HCT116 (cell line): ENCODE results near the gene OR9Q1. TPM values are rescaled to one million over a fixed set of nuclear protein-coding genes. Genes with fewer than 3 reads are reported as not detected.

ENCODE experiments used
- ATAC-seq: fragments of 200-7000 bp; cut with Tn5 transposase; 2 replicates; pipeline ENCODE4 v1.9.1; 2020; ENCODE audit warnings: mild to moderate bottlenecking, moderate library complexity
- BruUV-seq: library from RNA; stranded (reverse); fragments of 400-500 nt; replicated peaks from 2 replicates; lab custom pipeline; 2021; lab: Mats Ljungman, UMichigan
- CTCF ChIA-PET: fragments of 300-600 bp; sonication (Branson Sonifier 250); formaldehyde crosslinking; loops from one replicate; lab custom pipeline; 2021; ENCODE audit warnings: antibody characterized with exemption; lab: Charles Lee
- POLR2A ChIA-PET: fragments of 300-600, 350-600 bp; sonication (Branson Sonifier 250); formaldehyde crosslinking; loops from one replicate; lab custom pipeline; 2021; ENCODE audit warnings: antibody characterized with exemption; lab: Charles Lee
- RAD21 ChIA-PET, 2 experiments: fragments of 300-600 bp; sonication (Branson Sonifier 250); formaldehyde crosslinking; loops; one replicate each; lab custom pipeline; 2023; ENCODE audit warnings: low total read pairs in 2 of 2; ENCODE audit not compliant: uncharacterized antibody in 2 of 2, unreplicated experiment in 2 of 2, low non-redundant PET in 1 of 2; lab: Charles Lee
- DNase-seq: peaks from one replicate; pipeline ENCODE4 v3.0.0-alpha.2; 2010; ENCODE audit warnings: low read depth, low spot score
- H2AFZ ChIP-seq: fragments of 200-600 bp; shearing (Covaris generic), sonication (generic); 2 replicates; pipeline ENCODE4 v1.6.1; 2017; ENCODE audit warnings: low read depth, mixed run types, mixed read lengths, antibody characterized with exemption, low read length; ENCODE audit not compliant: poor library complexity, severe bottlenecking
- H3K27ac ChIP-seq: 2 replicates; pipeline ENCODE4 v1.5.1; 2012; ENCODE audit warnings: low read depth, low read length
- H3K27me3 ChIP-seq: fragments of 200-600 bp; sonication (generic); 2 replicates; pipeline ENCODE4 v1.6.1; 2016; ENCODE audit warnings: mixed run types, low read length, mixed read lengths; ENCODE audit not compliant: insufficient read depth
- H3K36me3 ChIP-seq, 2 experiments: fragments of 200-500 bp in 1 of 2; fragments of 200-600 bp in 1 of 2; sonication (Bioruptor generic) in 1 of 2; sonication (generic) in 1 of 2; 2 replicates each; pipeline versions ENCODE4 v1.5.1 to v1.6.1; 2014 to 2016; ENCODE audit warnings: low read length in 2 of 2, inconsistent platforms in 1 of 2, mixed read lengths in 1 of 2, mixed run types in 1 of 2; ENCODE audit not compliant: insufficient read depth in 2 of 2, control insufficient read depth in 1 of 2
- H3K4me1 ChIP-seq, 2 experiments: fragments of 200-600 bp in 1 of 2; sonication (generic) in 1 of 2; 2 replicates each; pipeline versions ENCODE4 v1.5.1 to v1.6.1; 2012 to 2017; ENCODE audit warnings: low read length in 2 of 2, inconsistent platforms in 1 of 2, mild to moderate bottlenecking in 1 of 2, mixed read lengths in 1 of 2, mixed run types in 1 of 2, moderate library complexity in 1 of 2; ENCODE audit not compliant: insufficient read depth in 2 of 2, control insufficient read depth in 1 of 2
- H3K4me2 ChIP-seq: fragments of 200-600 bp; sonication (generic); 2 replicates; pipeline ENCODE4 v1.6.1; 2017; ENCODE audit warnings: mixed run types, low read length, mixed read lengths
- H3K4me3 ChIP-seq, 2 experiments: fragments of 200-600 bp in 1 of 2; sonication (generic) in 1 of 2; replicated peaks in 1 of 2; 2 replicates each; pipeline ENCODE4 v1.5.1; 2011 to 2016; ENCODE audit warnings: low read length in 2 of 2, control low read depth in 1 of 2, low read depth in 1 of 2, mild to moderate bottlenecking in 1 of 2, mixed read lengths in 1 of 2, mixed run types in 1 of 2
- H3K79me2 ChIP-seq: fragments of 200-600 bp; sonication (generic); 2 replicates; pipeline ENCODE4 v1.6.1; 2017; ENCODE audit warnings: mild to moderate bottlenecking, mixed run types, low read length, moderate library complexity, mixed read lengths; ENCODE audit not compliant: insufficient read depth
- H3K9ac ChIP-seq: fragments of 200-600 bp; sonication (generic); 2 replicates; pipeline ENCODE4 v1.6.1; 2016; ENCODE audit warnings: low read length, mixed read lengths
- H3K9me2 ChIP-seq: fragments of 200-600 bp; sonication (generic), shearing (Covaris generic); 2 replicates; pipeline ENCODE4 v1.6.1; 2017; ENCODE audit warnings: mixed run types, mild to moderate bottlenecking, moderate library complexity; ENCODE audit not compliant: insufficient read depth
- H3K9me3 ChIP-seq, 2 experiments: fragments of 200-500 bp in 1 of 2; fragments of 200-600 bp in 1 of 2; sonication (Bioruptor generic) in 1 of 2; sonication (generic) in 1 of 2; 2 replicates each; pipeline ENCODE4 v1.6.1; 2014 to 2017; ENCODE audit warnings: low read length in 2 of 2, mixed read lengths in 2 of 2, inconsistent platforms in 1 of 2, low read depth in 1 of 2, mild to moderate bottlenecking in 1 of 2, mixed run types in 1 of 2, moderate library complexity in 1 of 2; ENCODE audit not compliant: control insufficient read depth in 1 of 2, insufficient read depth in 1 of 2
- H4K20me1 ChIP-seq: fragments of 200-600 bp; sonication (generic), shearing (Covaris generic); 2 replicates; pipeline ENCODE4 v1.6.1; 2017; ENCODE audit warnings: mixed run types, mild to moderate bottlenecking, moderate library complexity; ENCODE audit not compliant: insufficient read depth
- CEBPB ChIP-seq: IDR thresholded peaks from 2 replicates; pipeline ENCODE4 v1.6.1; 2012; ENCODE audit warnings: low read depth
- EGR1 ChIP-seq: IDR thresholded peaks from 2 replicates; pipeline ENCODE4 v1.6.1; 2012; ENCODE audit warnings: low read depth
- FOSL1 ChIP-seq: IDR thresholded peaks from 2 replicates; pipeline ENCODE4 v1.6.1; 2012; ENCODE audit warnings: low read depth
- JUND ChIP-seq: IDR thresholded peaks from 2 replicates; pipeline ENCODE4 v1.6.1; 2012
- POLR2A ChIP-seq: IDR thresholded peaks from 2 replicates; pipeline ENCODE4 v1.7.0; 2011; ENCODE audit warnings: borderline replicate concordance; ENCODE audit not compliant: insufficient read depth, insufficient read length; ENCODE audit errors: extremely low read depth
- POLR2AphosphoS5 ChIP-seq: IDR thresholded peaks from 2 replicates; pipeline ENCODE4 v1.6.1; 2011; ENCODE audit warnings: mild to moderate bottlenecking, low read depth, low read length, moderate library complexity
- RAD21 ChIP-seq: IDR thresholded peaks from 2 replicates; pipeline ENCODE4 v1.6.1; 2012; ENCODE audit warnings: low read depth, mild to moderate bottlenecking
- SP1 ChIP-seq: IDR thresholded peaks from 2 replicates; pipeline ENCODE4 v1.6.1; 2012; ENCODE audit warnings: low read depth
- SRF ChIP-seq: IDR thresholded peaks from 2 replicates; pipeline ENCODE4 v1.6.1; 2012; ENCODE audit warnings: low read depth
- TCF7L2 ChIP-seq: IDR thresholded peaks from 2 replicates; pipeline ENCODE4 v1.7.0; 2011; ENCODE audit warnings: borderline replicate concordance, inconsistent platforms; ENCODE audit not compliant: insufficient read depth, insufficient read length; ENCODE audit errors: extremely low read depth
- ZNF274 ChIP-seq: fragments of 200-500 bp; sonication (Bioruptor generic); IDR thresholded peaks from 2 replicates; pipeline ENCODE4 v1.6.1; 2014; ENCODE audit warnings: mild to moderate bottlenecking, low read depth, low read length, inconsistent platforms
- intact Hi-C: fragments of 100-400 bp; cut with micrococcal nuclease; formaldehyde crosslinking; loops from 2 replicates; pipeline ENCODE4 v1.10.0; 2022
- total RNA-seq: library from RNA; stranded (reverse); gene quantifications from one replicate; pipeline ENCODE4 v1.2.1, GENCODE V29; 2021; ENCODE audit not compliant: unreplicated experiment
- TF ChIP-seq, protein P1 (sequence below): IDR thresholded peaks from 2 replicates; pipeline ENCODE4 v1.6.1; 2011; ENCODE audit warnings: mild to moderate bottlenecking, low read length, moderate library complexity; ENCODE audit not compliant: insufficient replicate concordance; ENCODE audit errors: extremely low read depth
- TF ChIP-seq, protein P2 (sequence below): IDR thresholded peaks from 2 replicates; pipeline ENCODE4 v1.6.1; 2012

The OR9Q1 gene
- total RNA-seq, 1 experiment from 2014 or later, result not detected

DNA sequence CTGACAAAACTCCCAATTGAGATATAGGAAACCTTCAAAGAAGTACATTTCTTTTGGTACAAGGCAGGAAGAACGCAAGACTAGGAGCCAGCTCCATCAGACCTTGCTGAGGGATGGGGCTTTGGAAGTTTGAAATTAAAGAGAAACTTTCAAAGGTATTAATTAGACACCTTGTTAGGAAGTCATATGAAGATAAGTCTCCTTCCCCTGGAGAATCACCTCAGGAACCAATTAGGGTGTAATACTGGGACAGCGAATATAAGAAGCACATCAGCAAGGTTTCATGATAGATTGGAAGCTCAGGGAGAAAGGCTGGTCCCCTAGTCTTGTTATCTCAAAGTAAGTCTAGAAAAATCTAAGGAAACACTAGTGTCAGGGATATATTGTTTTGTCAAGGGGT is 165.1 kb downstream of the OR9Q1 start, which contains the start of gene OR9Q2:
Gene OR9Q2, plus strand, starts transcription at position 301 of the 400 bp plus-strand sequence. CDS start 1,421 bp downstream, outside the sequence.
- BruUV-seq, result no TSS peak
- H3K9me3 ChIP-seq, result no peaks in the 10 kb centered on the region

DNA sequence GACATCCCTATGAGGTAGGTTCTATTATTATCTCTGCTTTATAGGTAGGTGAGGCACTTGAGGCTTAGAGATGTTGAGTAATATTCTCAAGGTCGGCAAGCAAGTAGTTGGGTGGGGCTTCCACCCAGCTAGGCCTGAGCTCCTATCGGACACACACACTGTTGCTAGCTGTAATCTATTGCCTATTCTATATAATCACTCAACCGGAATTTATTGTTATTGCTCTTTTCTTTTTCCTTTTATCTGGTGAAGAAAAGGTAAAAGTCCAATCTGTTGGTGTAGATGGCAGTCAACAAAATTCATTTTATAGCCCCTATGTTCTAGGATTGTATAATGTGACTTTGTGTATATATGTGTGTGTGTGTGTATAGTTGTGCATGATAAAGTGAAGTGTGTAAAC is 168.5 kb downstream of the OR9Q1 start:
- intact Hi-C loops, result no loop called here
- peaks cover 7% of the 10 kb centered on the region; the same call in 1 of the 2 replicates for H3K27me3 ChIP-seq
- no peaks in the 10 kb centered on the region for H3K79me2 ChIP-seq
- no peak overlapping the region for H3K4me3 ChIP-seq
- H3K9me3 ChIP-seq, result no peaks in the 10 kb centered on the region
- H3K4me2 ChIP-seq, result no peak overlapping the region
- no peak overlapping the region for H2AFZ ChIP-seq
- no TSS peak for BruUV-seq
- no peak overlapping the region for H3K9ac ChIP-seq
- CTCF ChIA-PET, result no interaction called here
- RAD21 ChIA-PET, result no interaction called here
- no peaks in the 10 kb centered on the region for H4K20me1 ChIP-seq
- DNase-seq (no peak), ATAC-seq (no peak)
- H3K36me3 ChIP-seq, result no peaks in the 10 kb centered on the region
- POLR2A ChIA-PET, result no interaction called here
- H3K4me1 ChIP-seq, result no peaks in the 10 kb centered on the region
- no peaks in the 10 kb centered on the region for H3K9me2 ChIP-seq
- no peak overlapping the region for H3K27ac ChIP-seq
- TF ChIP-seq, protein P1, sequence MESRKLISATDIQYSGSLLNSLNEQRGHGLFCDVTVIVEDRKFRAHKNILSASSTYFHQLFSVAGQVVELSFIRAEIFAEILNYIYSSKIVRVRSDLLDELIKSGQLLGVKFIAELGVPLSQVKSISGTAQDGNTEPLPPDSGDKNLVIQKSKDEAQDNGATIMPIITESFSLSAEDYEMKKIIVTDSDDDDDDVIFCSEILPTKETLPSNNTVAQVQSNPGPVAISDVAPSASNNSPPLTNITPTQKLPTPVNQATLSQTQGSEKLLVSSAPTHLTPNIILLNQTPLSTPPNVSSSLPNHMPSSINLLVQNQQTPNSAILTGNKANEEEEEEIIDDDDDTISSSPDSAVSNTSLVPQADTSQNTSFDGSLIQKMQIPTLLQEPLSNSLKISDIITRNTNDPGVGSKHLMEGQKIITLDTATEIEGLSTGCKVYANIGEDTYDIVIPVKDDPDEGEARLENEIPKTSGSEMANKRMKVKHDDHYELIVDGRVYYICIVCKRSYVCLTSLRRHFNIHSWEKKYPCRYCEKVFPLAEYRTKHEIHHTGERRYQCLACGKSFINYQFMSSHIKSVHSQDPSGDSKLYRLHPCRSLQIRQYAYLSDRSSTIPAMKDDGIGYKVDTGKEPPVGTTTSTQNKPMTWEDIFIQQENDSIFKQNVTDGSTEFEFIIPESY, result no peak
- TF ChIP-seq FOSL1 (no peak), SRF (no peak), ZNF274 (no peak), POLR2A (no peak), SP1 (no peak), CEBPB (no peak)

More for the DNA sequence above, 165.1 kb downstream of the OR9Q1 start, which contains the start of gene OR9Q2:
- RAD21 ChIA-PET, result no interaction called here
- Histone ChIP-seq H2AFZ (no peak within 1 kb of the TSS), H3K27me3 (peaks cover 7% of the 10 kb centered on the region; the same call in 1 of the 2 replicates), H3K9ac (no peak within 1 kb of the TSS), H4K20me1 (no peaks in the 10 kb centered on the region), H3K4me1 (no peaks in the 10 kb centered on the region), H3K4me2 (no peak within 1 kb of the TSS), H3K27ac (no peak within 1 kb of the TSS), H3K4me3 (no peak within 1 kb of the TSS), H3K9me2 (no peaks in the 10 kb centered on the region), H3K36me3 (no peaks in the 10 kb centered on the region), H3K79me2 (no peaks in the 10 kb centered on the region)
- intact Hi-C loops, result no loop called here
- ATAC-seq (no peak), DNase-seq (no peak)
- POLR2A ChIA-PET, result no interaction called here
- CTCF ChIA-PET, result no interaction called here
- TF ChIP-seq, protein P1, result no peak
- TF ChIP-seq EGR1, result no peak
- no peak for TF ChIP-seq SP1
- TF ChIP-seq, protein P2, sequence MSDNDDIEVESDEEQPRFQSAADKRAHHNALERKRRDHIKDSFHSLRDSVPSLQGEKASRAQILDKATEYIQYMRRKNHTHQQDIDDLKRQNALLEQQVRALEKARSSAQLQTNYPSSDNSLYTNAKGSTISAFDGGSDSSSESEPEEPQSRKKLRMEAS, result no peak
- TF ChIP-seq TCF7L2, result no peak
- no peak for TF ChIP-seq JUND
- TF ChIP-seq RAD21, result no peak
- no peak for TF ChIP-seq POLR2AphosphoS5
- TF ChIP-seq ZNF274, result no peak
